K562 (cell line): Measurements from ENCODE around the gene RNF43. TPM values are rescaled to one million over a fixed set of nuclear protein-coding genes. Genes with fewer than 3 reads are reported as not detected.

Experiments
- CBFB ChIP-seq: sonication (generic); formaldehyde crosslinking; IDR thresholded peaks from 2 replicates; pipeline ENCODE4 v1.4.0; 2020; ENCODE audit warnings: mild to moderate bottlenecking, missing genetic modification reagents
- ESRRA ChIP-seq: fragments of 450-650 bp; IDR thresholded peaks from 2 replicates; pipeline ENCODE4 v1.6.1; 2014; ENCODE audit warnings: low read depth, mild to moderate bottlenecking, moderate library complexity, borderline replicate concordance
- ETS2 ChIP-seq: IDR thresholded peaks from 2 replicates; pipeline ENCODE4 v1.6.1; 2016; ENCODE audit warnings: borderline replicate concordance, missing genetic modification characterization, mild to moderate bottlenecking, moderate library complexity, missing compliant biosample characterization; ENCODE audit not compliant: poor library complexity, severe bottlenecking
- GABPB1 ChIP-seq: sonication (generic); formaldehyde crosslinking; IDR thresholded peaks from 2 replicates; pipeline ENCODE4 v1.8.0; 2022; ENCODE audit warnings: mild to moderate bottlenecking, missing genetic modification reagents
- HDAC6 ChIP-seq: IDR thresholded peaks from 2 replicates; pipeline ENCODE4 v1.6.1; 2012; ENCODE audit warnings: low read depth, mild to moderate bottlenecking, control low read depth, inconsistent platforms, low read length, moderate library complexity
- RBM39 ChIP-seq: fragments of 200-400 bp; formaldehyde crosslinking; optimal IDR thresholded peaks from 2 replicates; pipeline ENCODE3; 2018; ENCODE audit warnings: low read depth, low read length
- RCOR1 ChIP-seq, 2 experiments: IDR thresholded peaks; 2 replicates each; pipeline ENCODE4 v1.6.1; 2012; ENCODE audit warnings: low read depth in 2 of 2, low read length in 2 of 2, borderline replicate concordance in 1 of 2, improper control_type of control experiment in 1 of 2
- SMC3 ChIP-seq: conservative IDR thresholded peaks from 2 replicates; pipeline ENCODE4 v1.6.1; 2011; ENCODE audit warnings: low read depth, low read length, improper control_type of control experiment; ENCODE audit not compliant: insufficient read depth
- XRCC5 ChIP-seq: fragments of 200-400 bp; formaldehyde crosslinking; IDR thresholded peaks from 2 replicates; pipeline ENCODE4 v1.6.1; 2017; ENCODE audit warnings: low read depth, mild to moderate bottlenecking, low read length
- polyA plus RNA-seq, 8 experiments: library from polyadenylated mRNA; depleted of rRNA in 4 of 8; stranded (reverse) in 5 of 8; unstranded in 3 of 8; fragments of >200 nt; fragmentation: Nextera tagmentation in 2 of 8; fragmentation: Illumina TruSeq in 1 of 8; extraction: Ambion mirVana in 2 of 8; extraction: Trizol in 1 of 8; gene quantifications; 2 replicates each; pipeline versions ENCODE4 v1.2.1 to v1.2.3, GENCODE V29; 2011 to 2014; ENCODE audit warnings: inconsistent platforms in 1 of 8, missing spikeins in 1 of 8
- total RNA-seq, 7 experiments: library from RNA; depleted of rRNA in 6 of 7; stranded (reverse); fragments of >200 nt in 6 of 7; fragmentation: Illumina TruSeq in 2 of 7; extraction: Trizol in 2 of 7; gene quantifications; 2 replicates each; pipeline versions ENCODE4 v1.2.1 to v1.2.3, GENCODE V29; 2011 to 2021; ENCODE audit warnings: low replicate concordance in 1 of 7
- TF ChIP-seq, protein P1 (sequence below), 2 experiments: fragments of 450-650 bp; formaldehyde crosslinking in 1 of 2; IDR thresholded peaks; 2 replicates each; pipeline versions ENCODE4 v1.4.0 to v1.6.1; 2014 to 2020; ENCODE audit warnings: mild to moderate bottlenecking in 2 of 2, borderline replicate concordance in 1 of 2, low read depth in 1 of 2
- TF ChIP-seq, protein P2 (sequence below): fragments of 450-650 bp; formaldehyde crosslinking; IDR thresholded peaks from 2 replicates; pipeline ENCODE4 v1.4.0; 2020; ENCODE audit warnings: mild to moderate bottlenecking, moderate library complexity

Gene RNF43
- total and polyA plus RNA-seq, 9 of the 15 experiments (the other 6 are each of a cell fraction or from before 2014, with no cell fraction given) = 0.29 to 2.7 (median 1.4) TPM

DNA sequence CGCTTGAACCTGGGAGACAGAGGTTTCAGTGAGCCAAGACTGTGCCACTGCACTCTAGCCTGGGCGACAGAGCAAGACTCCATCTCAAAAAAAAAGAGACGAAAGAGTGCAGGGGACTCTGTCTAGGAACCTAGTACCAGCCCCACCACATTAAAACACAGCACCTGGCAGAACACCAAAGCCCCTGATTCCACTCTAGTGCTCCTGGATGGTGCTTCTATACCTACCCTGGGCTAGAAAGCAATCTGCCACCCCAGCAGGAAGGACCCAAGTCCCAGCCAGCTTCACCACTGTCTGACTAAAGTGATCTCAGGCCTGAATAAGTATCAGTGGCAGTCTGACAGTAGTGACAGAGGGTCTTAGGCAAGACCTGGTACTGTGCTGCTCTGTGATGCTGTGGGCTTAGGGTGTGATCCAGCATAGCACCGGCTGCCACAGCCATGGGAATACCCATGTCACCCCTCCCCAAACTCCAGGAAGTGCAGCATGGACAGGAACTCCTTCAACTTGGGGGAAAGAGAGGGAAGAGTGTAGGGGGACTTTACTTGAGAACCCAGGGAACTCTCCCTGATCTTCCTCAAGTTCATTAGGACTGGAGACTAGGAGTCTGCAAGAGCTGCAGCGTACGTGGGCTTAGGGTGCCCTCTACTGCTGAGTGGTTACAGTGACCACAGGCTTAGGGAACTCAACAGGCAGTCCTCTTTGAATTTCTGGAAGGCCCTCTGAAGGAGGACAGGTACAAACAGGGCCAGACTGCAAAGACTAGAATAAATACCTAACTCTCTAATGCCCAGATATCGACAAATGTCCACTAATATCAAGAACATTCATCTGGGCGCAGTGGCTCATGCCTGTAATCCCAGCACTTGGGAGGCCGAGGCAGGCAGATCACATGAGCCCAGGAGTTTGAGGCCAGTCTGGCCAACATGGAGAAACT is 30.0 kb upstream of the RNF43 start (continued):
- TF ChIP-seq ESRRA = peak; percentile 54; the same call in 1 of the 2 replicates
- TF ChIP-seq, protein P1, sequence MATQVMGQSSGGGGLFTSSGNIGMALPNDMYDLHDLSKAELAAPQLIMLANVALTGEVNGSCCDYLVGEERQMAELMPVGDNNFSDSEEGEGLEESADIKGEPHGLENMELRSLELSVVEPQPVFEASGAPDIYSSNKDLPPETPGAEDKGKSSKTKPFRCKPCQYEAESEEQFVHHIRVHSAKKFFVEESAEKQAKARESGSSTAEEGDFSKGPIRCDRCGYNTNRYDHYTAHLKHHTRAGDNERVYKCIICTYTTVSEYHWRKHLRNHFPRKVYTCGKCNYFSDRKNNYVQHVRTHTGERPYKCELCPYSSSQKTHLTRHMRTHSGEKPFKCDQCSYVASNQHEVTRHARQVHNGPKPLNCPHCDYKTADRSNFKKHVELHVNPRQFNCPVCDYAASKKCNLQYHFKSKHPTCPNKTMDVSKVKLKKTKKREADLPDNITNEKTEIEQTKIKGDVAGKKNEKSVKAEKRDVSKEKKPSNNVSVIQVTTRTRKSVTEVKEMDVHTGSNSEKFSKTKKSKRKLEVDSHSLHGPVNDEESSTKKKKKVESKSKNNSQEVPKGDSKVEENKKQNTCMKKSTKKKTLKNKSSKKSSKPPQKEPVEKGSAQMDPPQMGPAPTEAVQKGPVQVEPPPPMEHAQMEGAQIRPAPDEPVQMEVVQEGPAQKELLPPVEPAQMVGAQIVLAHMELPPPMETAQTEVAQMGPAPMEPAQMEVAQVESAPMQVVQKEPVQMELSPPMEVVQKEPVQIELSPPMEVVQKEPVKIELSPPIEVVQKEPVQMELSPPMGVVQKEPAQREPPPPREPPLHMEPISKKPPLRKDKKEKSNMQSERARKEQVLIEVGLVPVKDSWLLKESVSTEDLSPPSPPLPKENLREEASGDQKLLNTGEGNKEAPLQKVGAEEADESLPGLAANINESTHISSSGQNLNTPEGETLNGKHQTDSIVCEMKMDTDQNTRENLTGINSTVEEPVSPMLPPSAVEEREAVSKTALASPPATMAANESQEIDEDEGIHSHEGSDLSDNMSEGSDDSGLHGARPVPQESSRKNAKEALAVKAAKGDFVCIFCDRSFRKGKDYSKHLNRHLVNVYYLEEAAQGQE (IDR thresholded peaks at IDR 0.05; ENCODE audit: borderline replicate concordance) = peak; percentile 94
- TF ChIP-seq, protein P1 (CRISPR knock-in tag; IDR thresholded peaks at IDR 0.05; ENCODE audit: low read depth) = no peak
- TF ChIP-seq ETS2 = no peak
- TF ChIP-seq, protein P2, sequence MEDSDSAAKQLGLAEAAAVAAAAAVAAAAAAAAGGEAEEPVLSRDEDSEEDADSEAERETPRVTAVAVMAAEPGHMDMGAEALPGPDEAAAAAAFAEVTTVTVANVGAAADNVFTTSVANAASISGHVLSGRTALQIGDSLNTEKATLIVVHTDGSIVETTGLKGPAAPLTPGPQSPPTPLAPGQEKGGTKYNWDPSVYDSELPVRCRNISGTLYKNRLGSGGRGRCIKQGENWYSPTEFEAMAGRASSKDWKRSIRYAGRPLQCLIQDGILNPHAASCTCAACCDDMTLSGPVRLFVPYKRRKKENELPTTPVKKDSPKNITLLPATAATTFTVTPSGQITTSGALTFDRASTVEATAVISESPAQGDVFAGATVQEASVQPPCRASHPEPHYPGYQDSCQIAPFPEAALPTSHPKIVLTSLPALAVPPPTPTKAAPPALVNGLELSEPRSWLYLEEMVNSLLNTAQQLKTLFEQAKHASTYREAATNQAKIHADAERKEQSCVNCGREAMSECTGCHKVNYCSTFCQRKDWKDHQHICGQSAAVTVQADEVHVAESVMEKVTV (CRISPR knock-in tag) = peak; percentile 96
- no peak for TF ChIP-seq HDAC6
- TF ChIP-seq RBM39 = peak; percentile 55
- 0 out of 4 replicates have a peak, but pooled peaks of 1 of the 2 experiments have one; percentile 36 for TF ChIP-seq RCOR1 (IDR thresholded peaks at IDR 0.05; ENCODE audit: borderline replicate concordance in 1 of 2, low read depth in 2 of 2, low read length in 2 of 2)
- peak; percentile 98 for TF ChIP-seq SMC3
- peak; percentile 35; the same call in 1 of the 2 replicates for TF ChIP-seq GABPB1
- TF ChIP-seq XRCC5 = 0 out of 2 replicates have a peak, but pooled peaks have one; percentile 35
- peak; percentile 60; the same call in 1 of the 2 replicates for TF ChIP-seq CBFB (CRISPR knock-in tag)
